Thyroid gland (tissue), 4 donors: ENCODE measurements around the gene TMEM131. TPM values are rescaled to one million over a fixed set of nuclear protein-coding genes. Genes with fewer than 3 reads are reported as not detected.

ENCODE experiments used
- DNase-seq, 2 donors: peaks; one replicate each; pipeline ENCODE4 v3.0.0-alpha.2; 2019
- H3K27ac ChIP-seq, 3 donors: fragments of 200-600 bp; sonication (generic); 1 replicate in 2 of 3; 2 replicates in 1 of 3; pipeline ENCODE4 v1.5.1; 2016 to 2019; ENCODE audit warnings: mild to moderate bottlenecking in 1 of 3, moderate library complexity in 1 of 3
- H3K27me3 ChIP-seq: fragments of 200-600 bp; sonication (generic); one replicate; pipeline ENCODE4 v1.5.1; 2019
- H3K36me3 ChIP-seq, 2 donors: fragments of 200-600 bp; sonication (generic); one replicate each; pipeline ENCODE4 v1.5.1; 2016 to 2019
- H3K4me1 ChIP-seq, 2 donors: fragments of 200-600 bp; sonication (generic); one replicate each; pipeline ENCODE4 v1.5.1; 2017 to 2019
- H3K4me3 ChIP-seq, 3 donors: fragments of 200-600 bp; sonication (generic); replicated peaks in 1 of 3; 1 replicate in 2 of 3; 2 replicates in 1 of 3; pipeline ENCODE4 v1.5.1; 2016; ENCODE audit warnings: mild to moderate bottlenecking in 1 of 3
- H3K9me3 ChIP-seq: fragments of 200-600 bp; sonication (generic); one replicate; pipeline ENCODE4 v1.5.1; 2017
- CTCF ChIP-seq, 6 experiments: fragments of 200-600 bp in 3 of 6; fragments of 450-650 bp in 3 of 6; sonication (generic) in 3 of 6; IDR thresholded peaks; one replicate each; pipeline ENCODE4 v1.5.1; 2016 to 2019; ENCODE audit warnings: antibody characterized with exemption in 6 of 6, mild to moderate bottlenecking in 2 of 6, inconsistent platforms in 1 of 6, moderate library complexity in 1 of 6
- POLR2A ChIP-seq, 2 donors: fragments of 450-650 bp; IDR thresholded peaks; one replicate each; pipeline ENCODE4 v1.6.1; 2017; ENCODE audit warnings: antibody characterized with exemption in 2 of 2, mild to moderate bottlenecking in 2 of 2, moderate library complexity in 1 of 2
- WGBS, 2 donors: methylation state at CpG; one replicate each; pipeline ENCODE4 v1.1.5; 2017; 5-methylcytosine and 5-hydroxymethylcytosine counted together
- intact Hi-C: fragments of 100-400 bp; cut with DNase I; formaldehyde crosslinking; loops from one replicate; pipeline ENCODE4 v1.15.1; 2023
- small RNA-seq: library from RNA; depleted of rRNA; stranded (forward); fragments of <200 nt; gene quantifications from one replicate; pipeline ENCODE3, GENCODE V24; 2016
- total RNA-seq, 4 donors: library from RNA; depleted of rRNA; stranded (reverse); fragments of >200 nt; gene quantifications; one replicate each; pipeline ENCODE4 v1.2.3, GENCODE V29; 2016

TMEM131 gene
- total RNA-seq, 4 donors from 2014 or later, result 28.6 to 47.0 (median 35.2) TPM

- Histone ChIP-seq H3K27me3 (no peaks in the 10 kb centered on the region), H3K27ac (no peak overlapping the region), H3K4me3 (no peak overlapping the region), H3K4me1 (no peaks in the 10 kb centered on the region), H3K36me3 (no peaks in the 10 kb centered on the region), H3K9me3 (no peaks in the 10 kb centered on the region)
- DNase-seq, result no peak
- intact Hi-C loops, result no loop called here
- TF ChIP-seq CTCF (IDR thresholded peaks at IDR 0.05) (no peak), POLR2A (IDR thresholded peaks at IDR 0.05) (no peak)
- 69 to 80% methylated on average over 4 of the region's 4 CpGs for WGBS, 2 donors
These were observed 287.7 kb downstream of the TMEM131 start for GRCh38 chr2:97708048-97708380.

DNA sequence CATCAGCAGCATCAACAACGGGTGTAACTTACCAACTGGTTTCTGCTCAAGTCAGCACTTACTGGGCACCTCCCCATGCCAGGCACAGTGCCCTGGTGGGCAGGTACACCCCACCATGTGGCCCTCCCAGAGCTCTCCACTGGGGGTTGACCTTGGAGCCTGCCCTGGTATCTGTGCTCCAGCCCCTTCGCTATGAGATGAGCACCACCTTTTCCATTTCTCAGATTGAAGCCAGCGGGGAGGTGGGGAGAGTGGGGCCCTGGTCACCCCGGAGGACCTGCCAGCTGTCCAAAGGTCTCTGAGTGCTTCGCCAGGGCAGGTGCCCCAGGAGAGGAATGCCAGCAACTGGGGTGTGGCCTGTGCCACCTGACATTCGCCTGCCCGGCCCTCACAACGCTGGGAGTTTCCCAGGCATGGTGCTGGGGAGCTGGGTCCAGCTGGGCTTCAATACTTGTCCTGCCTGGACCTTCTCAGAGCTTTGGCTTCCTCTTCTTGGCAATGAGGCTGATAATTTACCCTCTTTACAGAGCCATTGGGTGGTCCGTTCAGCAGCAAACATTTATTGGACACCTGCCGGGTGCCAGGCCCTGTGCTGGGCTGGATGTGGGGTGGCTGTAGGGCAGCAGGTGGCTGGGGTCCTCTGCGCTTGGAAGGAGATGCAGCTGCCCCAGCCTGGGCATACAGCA is 288.2 kb downstream of the TMEM131 start:
- Histone ChIP-seq H3K4me1 (no peaks in the 10 kb centered on the region), H3K27ac (no peak overlapping the region), H3K27me3 (no peaks in the 10 kb centered on the region), H3K9me3 (no peaks in the 10 kb centered on the region), H3K4me3 (no peak overlapping the region), H3K36me3 (no peaks in the 10 kb centered on the region)
- DNase-seq, result no peak
- WGBS, 2 donors, result 82% methylated on average over 2 to 7 of the region's 11 CpGs
- intact Hi-C loops, result no loop called here
- no peak for TF ChIP-seq POLR2A (IDR thresholded peaks at IDR 0.05)
- no peak for TF ChIP-seq CTCF (IDR thresholded peaks at IDR 0.05)

GRCh38 chr2:97706708-97707345 is 288.9 kb downstream of the TMEM131 start:
- Histone ChIP-seq H3K4me1 (no peaks in the 10 kb centered on the region), H3K27ac (no peak overlapping the region), H3K9me3 (no peaks in the 10 kb centered on the region), H3K4me3 (no peak overlapping the region), H3K36me3 (no peaks in the 10 kb centered on the region), H3K27me3 (no peaks in the 10 kb centered on the region)
- DNase-seq, result no peak
- intact Hi-C loops, result no loop called here
- 67 to 70% methylated on average over 11 of the region's 11 CpGs for WGBS, 2 donors
- TF ChIP-seq CTCF (IDR thresholded peaks at IDR 0.05) (no peak), POLR2A (IDR thresholded peaks at IDR 0.05) (no peak)

Small RNAs within 50 kb of the gene (small RNA-seq; reads per million reads assigned to genes)
- gene HMGN1P36 (not detected), gene RNU7-96P (not detected)

Other genes with a start within 250 kb of the TMEM131 start
- gene VWA3B, start 91.2 kb upstream of the TMEM131 start, total RNA-seq, result under 1 TPM in 1 of 4 donors, not detected in 3; 0.81 TPM